Measurements from ENCODE around the gene HOXB4. TPM values are rescaled to one million over a fixed set of nuclear protein-coding genes. Genes with fewer than 3 reads are reported as not detected.

The HOXB4 gene
- total RNA-seq, 1 experiment from 2014 or later, result 2.0 TPM

DNA sequence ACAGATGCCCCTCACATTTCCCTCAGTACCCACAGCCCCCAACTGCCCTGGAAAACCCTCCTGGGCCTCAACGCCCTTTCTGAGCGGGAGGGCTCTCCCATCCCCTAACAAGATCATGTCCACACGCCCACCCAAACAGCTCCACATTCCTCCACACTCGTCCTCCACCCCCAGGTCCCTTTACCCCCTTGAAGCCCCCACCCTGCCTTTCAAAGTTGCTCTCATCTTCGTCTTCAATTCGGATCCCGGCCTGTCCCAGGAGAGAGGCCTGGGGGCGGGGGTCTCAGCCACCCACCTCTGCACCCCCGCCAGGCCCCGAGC lies 14.3 kb downstream of the HOXB4 start:
- intact Hi-C loops (cut with micrococcal nuclease; ENCODE audit: unreplicated experiment), result no loop called here
- ChIA-PET POLR2A (ENCODE audit: unreplicated experiment) (no interaction called here), CTCF (no interaction called here)
- no peaks in the 10 kb centered on the region for H3K9me2 ChIP-seq (ENCODE audit: insufficient read depth)
- H2AFZ ChIP-seq, result no peak overlapping the region
- H3K79me2 ChIP-seq (ENCODE audit: low read depth), result no peaks in the 10 kb centered on the region
- H3K27ac ChIP-seq, result no peak overlapping the region
- 0 out of 2 replicates have a peak, but pooled peaks cover 6% of the 10 kb centered on the region for H3K4me1 ChIP-seq (replicated peaks; ENCODE audit: insufficient read depth)
- H4K20me1 ChIP-seq (ENCODE audit: insufficient read depth), result no peaks in the 10 kb centered on the region
- no peaks in the 10 kb centered on the region for H3F3A ChIP-seq (ENCODE audit: insufficient read depth, low read depth)
- DNase-seq, result no peak
- no peak overlapping the region for H3K4me2 ChIP-seq
- no peak for TF ChIP-seq EZH2 (IDR thresholded peaks at IDR 0.05; ENCODE audit: low read depth)
- TF ChIP-seq, protein P1, sequence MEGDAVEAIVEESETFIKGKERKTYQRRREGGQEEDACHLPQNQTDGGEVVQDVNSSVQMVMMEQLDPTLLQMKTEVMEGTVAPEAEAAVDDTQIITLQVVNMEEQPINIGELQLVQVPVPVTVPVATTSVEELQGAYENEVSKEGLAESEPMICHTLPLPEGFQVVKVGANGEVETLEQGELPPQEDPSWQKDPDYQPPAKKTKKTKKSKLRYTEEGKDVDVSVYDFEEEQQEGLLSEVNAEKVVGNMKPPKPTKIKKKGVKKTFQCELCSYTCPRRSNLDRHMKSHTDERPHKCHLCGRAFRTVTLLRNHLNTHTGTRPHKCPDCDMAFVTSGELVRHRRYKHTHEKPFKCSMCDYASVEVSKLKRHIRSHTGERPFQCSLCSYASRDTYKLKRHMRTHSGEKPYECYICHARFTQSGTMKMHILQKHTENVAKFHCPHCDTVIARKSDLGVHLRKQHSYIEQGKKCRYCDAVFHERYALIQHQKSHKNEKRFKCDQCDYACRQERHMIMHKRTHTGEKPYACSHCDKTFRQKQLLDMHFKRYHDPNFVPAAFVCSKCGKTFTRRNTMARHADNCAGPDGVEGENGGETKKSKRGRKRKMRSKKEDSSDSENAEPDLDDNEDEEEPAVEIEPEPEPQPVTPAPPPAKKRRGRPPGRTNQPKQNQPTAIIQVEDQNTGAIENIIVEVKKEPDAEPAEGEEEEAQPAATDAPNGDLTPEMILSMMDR (conservative IDR thresholded peaks at IDR 0.05), result no peak
- no peaks in the 10 kb centered on the region for H3K9me3 ChIP-seq (ENCODE audit: insufficient read depth, low read depth)
- no peaks in the 10 kb centered on the region for H3K27me3 ChIP-seq (ENCODE audit: insufficient read depth, low read depth)
- H3K4me3 ChIP-seq, result no peak overlapping the region
- no TSS peak for BruUV-seq (replicated peaks)
- H3K36me3 ChIP-seq (ENCODE audit: low read depth), result no peaks in the 10 kb centered on the region

GRCh38 chr17:48563385-48563838 lies 14.7 kb downstream of the HOXB4 start:
- no peaks in the 10 kb centered on the region for H3K9me2 ChIP-seq (ENCODE audit: insufficient read depth)
- POLR2A ChIA-PET (ENCODE audit: unreplicated experiment), result no interaction called here
- BruUV-seq (replicated peaks), result no TSS peak
- intact Hi-C loops (cut with micrococcal nuclease; ENCODE audit: unreplicated experiment), result no loop called here
- H3K27me3 ChIP-seq (ENCODE audit: insufficient read depth, low read depth), result no peaks in the 10 kb centered on the region
- H3K4me1 ChIP-seq (replicated peaks; ENCODE audit: insufficient read depth), result 0 out of 2 replicates have a peak, but pooled peaks cover 6% of the 10 kb centered on the region
- no peaks in the 10 kb centered on the region for H3K36me3 ChIP-seq (ENCODE audit: low read depth)
- no peak overlapping the region for H3K27ac ChIP-seq
- CTCF ChIA-PET, result no interaction called here
- H3K79me2 ChIP-seq (ENCODE audit: low read depth), result no peaks in the 10 kb centered on the region
- no peak overlapping the region for H3K4me2 ChIP-seq
- no peak for DNase-seq
- H3K4me3 ChIP-seq, result no peak overlapping the region
- H2AFZ ChIP-seq, result no peak overlapping the region
- TF ChIP-seq, protein P1 (conservative IDR thresholded peaks at IDR 0.05), result no peak
- no peak for TF ChIP-seq EZH2 (IDR thresholded peaks at IDR 0.05; ENCODE audit: low read depth)
- no peaks in the 10 kb centered on the region for H3F3A ChIP-seq (ENCODE audit: insufficient read depth, low read depth)
- no peaks in the 10 kb centered on the region for H4K20me1 ChIP-seq (ENCODE audit: insufficient read depth)
- no peaks in the 10 kb centered on the region for H3K9me3 ChIP-seq (ENCODE audit: insufficient read depth, low read depth)

DNA sequence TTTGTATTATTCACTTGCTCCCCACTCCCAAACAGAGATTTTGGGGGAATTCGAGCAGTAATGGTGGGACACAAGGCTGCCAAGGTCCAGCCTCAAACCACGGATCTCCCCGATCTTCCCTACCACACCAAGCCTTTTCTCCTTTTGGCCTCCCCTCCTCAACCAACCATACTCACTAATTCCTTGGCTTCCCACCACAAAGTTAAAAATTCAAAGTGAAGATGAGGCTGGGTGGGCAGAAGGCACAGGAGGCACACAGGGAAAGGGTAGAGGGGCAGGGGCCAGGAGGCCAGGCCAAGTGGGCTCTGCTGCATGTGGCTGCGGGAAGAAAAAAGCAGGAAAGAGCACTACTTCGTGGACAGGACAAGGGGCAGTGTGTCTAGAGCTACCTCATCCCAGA lies 15.2 kb downstream of the HOXB4 start:
- Histone ChIP-seq H3K9me3 (ENCODE audit: insufficient read depth, low read depth) (no peaks in the 10 kb centered on the region), H3K79me2 (ENCODE audit: low read depth) (no peaks in the 10 kb centered on the region), H3K4me1 (replicated peaks; ENCODE audit: insufficient read depth) (0 out of 2 replicates have a peak, but pooled peaks cover 3% of the 10 kb centered on the region), H3F3A (ENCODE audit: insufficient read depth, low read depth) (no peaks in the 10 kb centered on the region), H3K27me3 (ENCODE audit: insufficient read depth, low read depth) (no peaks in the 10 kb centered on the region), H4K20me1 (ENCODE audit: insufficient read depth) (no peaks in the 10 kb centered on the region), H3K9me2 (ENCODE audit: insufficient read depth) (no peaks in the 10 kb centered on the region), H3K4me2 (no peak overlapping the region), H3K4me3 (no peak overlapping the region), H3K36me3 (ENCODE audit: low read depth) (no peaks in the 10 kb centered on the region), H3K27ac (no peak overlapping the region), H2AFZ (no peak overlapping the region)
- BruUV-seq (replicated peaks), result no TSS peak
- ChIA-PET POLR2A (ENCODE audit: unreplicated experiment) (no interaction called here), CTCF (no interaction called here)
- intact Hi-C loops (cut with micrococcal nuclease; ENCODE audit: unreplicated experiment), result no loop called here
- TF ChIP-seq EZH2 (IDR thresholded peaks at IDR 0.05; ENCODE audit: low read depth), result no peak
- TF ChIP-seq, protein P1 (conservative IDR thresholded peaks at IDR 0.05), result no peak
- no peak for DNase-seq

Data from PC-9 (cell line).